ENCODE measurements around the gene CKAP5. TPM values are rescaled to one million over a fixed set of nuclear protein-coding genes. Genes with fewer than 3 reads are reported as not detected.

Gene CKAP5
- polyA plus RNA-seq, 1 experiment = 114 TPM

DNA sequence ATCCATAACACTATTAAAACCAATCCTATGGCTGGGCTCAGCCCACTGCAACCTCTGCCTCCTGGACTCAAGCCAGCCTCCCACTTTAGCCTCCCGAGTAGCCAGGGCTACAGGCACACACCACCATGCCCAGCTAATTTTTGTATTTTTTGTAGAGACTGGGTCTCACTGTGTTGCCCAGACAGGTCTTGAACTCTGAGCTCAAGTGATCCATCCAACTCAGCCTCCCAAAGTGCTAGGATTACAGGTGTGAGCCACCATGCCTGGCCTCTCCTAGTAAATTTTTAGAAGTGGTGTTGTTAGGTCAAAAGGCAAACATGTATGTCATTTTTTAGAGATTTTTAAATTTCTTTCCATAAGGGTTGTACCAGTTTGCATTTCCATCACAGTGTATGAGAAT, 112.8 kb downstream of the CKAP5 start:
- Histone ChIP-seq H3K4me3 (ENCODE audit: low read depth, low read length) (no peak overlapping the region), H3K27me3 (ENCODE audit: control insufficient read depth, insufficient read depth, low read length) (no peaks in the 10 kb centered on the region), H3K27ac (ENCODE audit: low read depth, low read length) (no peak overlapping the region), H3K9me3 (ENCODE audit: control insufficient read depth, insufficient read depth, low read length) (no peaks in the 10 kb centered on the region; the same call in 1 of the 2 replicates)
- ChIA-PET POLR2A (no interaction called here), CTCF (no interaction called here)
- no peak for DNase-seq (ENCODE audit: low read depth, low spot score)
- TF ChIP-seq, protein P1, sequence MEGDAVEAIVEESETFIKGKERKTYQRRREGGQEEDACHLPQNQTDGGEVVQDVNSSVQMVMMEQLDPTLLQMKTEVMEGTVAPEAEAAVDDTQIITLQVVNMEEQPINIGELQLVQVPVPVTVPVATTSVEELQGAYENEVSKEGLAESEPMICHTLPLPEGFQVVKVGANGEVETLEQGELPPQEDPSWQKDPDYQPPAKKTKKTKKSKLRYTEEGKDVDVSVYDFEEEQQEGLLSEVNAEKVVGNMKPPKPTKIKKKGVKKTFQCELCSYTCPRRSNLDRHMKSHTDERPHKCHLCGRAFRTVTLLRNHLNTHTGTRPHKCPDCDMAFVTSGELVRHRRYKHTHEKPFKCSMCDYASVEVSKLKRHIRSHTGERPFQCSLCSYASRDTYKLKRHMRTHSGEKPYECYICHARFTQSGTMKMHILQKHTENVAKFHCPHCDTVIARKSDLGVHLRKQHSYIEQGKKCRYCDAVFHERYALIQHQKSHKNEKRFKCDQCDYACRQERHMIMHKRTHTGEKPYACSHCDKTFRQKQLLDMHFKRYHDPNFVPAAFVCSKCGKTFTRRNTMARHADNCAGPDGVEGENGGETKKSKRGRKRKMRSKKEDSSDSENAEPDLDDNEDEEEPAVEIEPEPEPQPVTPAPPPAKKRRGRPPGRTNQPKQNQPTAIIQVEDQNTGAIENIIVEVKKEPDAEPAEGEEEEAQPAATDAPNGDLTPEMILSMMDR (IDR thresholded peaks at IDR 0.05; ENCODE audit: low read depth, low read length) = no peak

GRCh38 chr11:46731545-46731944, 114.5 kb downstream of the CKAP5 start:
- TF ChIP-seq, protein P1 (IDR thresholded peaks at IDR 0.05; ENCODE audit: low read depth, low read length) = no peak
- Histone ChIP-seq H3K9me3 (ENCODE audit: control insufficient read depth, insufficient read depth, low read length) (no peaks in the 10 kb centered on the region; the same call in 1 of the 2 replicates), H3K27me3 (ENCODE audit: control insufficient read depth, insufficient read depth, low read length) (no peaks in the 10 kb centered on the region), H3K27ac (ENCODE audit: low read depth, low read length) (no peak overlapping the region), H3K4me3 (ENCODE audit: low read depth, low read length) (no peak overlapping the region)
- POLR2A ChIA-PET = no interaction called here
- CTCF ChIA-PET = no interaction called here
- no peak for DNase-seq (ENCODE audit: low read depth, low spot score)

DNA sequence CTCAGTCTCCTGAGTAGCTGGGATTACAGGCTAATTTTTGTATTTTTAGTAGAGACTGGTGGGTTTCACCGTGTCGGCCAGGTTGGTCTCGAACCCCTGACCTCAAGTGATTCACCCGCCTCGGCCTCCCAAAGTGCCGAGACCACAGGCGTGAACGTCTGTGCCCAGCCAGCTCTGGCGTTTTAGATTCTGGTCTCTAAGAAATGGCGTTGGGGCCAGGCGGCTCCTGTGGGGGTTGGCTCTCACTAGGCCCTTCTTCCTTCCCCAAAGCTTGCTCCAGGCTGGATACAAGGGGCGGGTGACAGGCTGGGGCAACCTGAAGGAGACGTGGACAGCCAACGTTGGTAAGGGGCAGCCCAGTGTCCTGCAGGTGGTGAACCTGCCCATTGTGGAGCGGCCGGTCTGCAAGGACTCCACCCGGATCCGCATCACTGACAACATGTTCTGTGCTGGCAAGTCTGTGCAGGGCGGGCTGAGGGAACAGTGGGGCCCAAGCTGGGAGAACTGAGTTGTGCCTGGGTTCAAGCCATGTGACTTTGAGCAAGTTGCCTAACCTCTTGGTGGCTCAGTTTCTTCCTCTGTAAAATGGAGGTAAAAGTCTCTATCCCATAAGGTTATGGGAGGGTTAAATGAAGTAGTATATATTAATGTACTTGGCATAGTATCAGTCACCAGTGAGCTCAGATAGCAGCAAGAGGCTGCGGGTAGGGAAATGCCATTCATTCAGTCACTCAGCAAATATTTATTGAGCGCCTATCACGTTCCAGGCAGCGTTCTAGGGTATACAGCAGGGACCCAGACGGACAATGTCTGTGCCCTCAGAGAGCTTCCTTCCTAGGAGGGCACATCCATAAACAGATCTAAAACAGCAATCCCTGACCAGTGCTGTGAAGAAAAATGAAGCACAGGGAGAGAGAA, 116.7 kb downstream of the CKAP5 start:
- ChIA-PET CTCF (no interaction called here), POLR2A (no interaction called here)
- TF ChIP-seq, protein P1 (IDR thresholded peaks at IDR 0.05; ENCODE audit: low read depth, low read length) = no peak
- DNase-seq (ENCODE audit: low read depth, low spot score) = no peak
- Histone ChIP-seq H3K27me3 (ENCODE audit: control insufficient read depth, insufficient read depth, low read length) (no peaks in the 10 kb centered on the region), H3K9me3 (ENCODE audit: control insufficient read depth, insufficient read depth, low read length) (no peaks in the 10 kb centered on the region; the same call in 1 of the 2 replicates), H3K27ac (ENCODE audit: low read depth, low read length) (no peak overlapping the region), H3K4me3 (ENCODE audit: low read depth, low read length) (no peak overlapping the region)

- Histone ChIP-seq H3K27me3 (ENCODE audit: control insufficient read depth, insufficient read depth, low read length) (no peaks in the 10 kb centered on the region), H3K4me3 (ENCODE audit: low read depth, low read length) (no peak overlapping the region)
- CTCF ChIA-PET = no interaction called here
These were observed 117.4 kb downstream of the CKAP5 start for GRCh38 chr11:46728659-46729040.

More at GRCh38 chr11:46728659-46729040, 117.4 kb downstream of the CKAP5 start:
- H3K27ac ChIP-seq (ENCODE audit: low read depth, low read length) = no peak overlapping the region
- DNase-seq (ENCODE audit: low read depth, low spot score) = no peak
- H3K9me3 ChIP-seq (ENCODE audit: control insufficient read depth, insufficient read depth, low read length) = no peaks in the 10 kb centered on the region; the same call in 1 of the 2 replicates
- POLR2A ChIA-PET = interaction anchor here (1.2 kb wide), 1 partner anchor 28 kb away, joined by 3 read pairs; the partner anchor contains the start of genes ARHGAP1 and ZNF408
- TF ChIP-seq, protein P1 (IDR thresholded peaks at IDR 0.05; ENCODE audit: low read depth, low read length) = no peak

All from AG04450 (cell line).